Measurements from ENCODE around the gene UPK3B.
A peak's percentile ranks its signal among the peaks of the same experiment; 100 is the strongest.
"Not testable (repeated sequence)": the region's sequence is repeated elsewhere in the genome, so short reads cannot be mapped to it uniquely, and the experiment has no call there.

The UPK3B gene

DNA sequence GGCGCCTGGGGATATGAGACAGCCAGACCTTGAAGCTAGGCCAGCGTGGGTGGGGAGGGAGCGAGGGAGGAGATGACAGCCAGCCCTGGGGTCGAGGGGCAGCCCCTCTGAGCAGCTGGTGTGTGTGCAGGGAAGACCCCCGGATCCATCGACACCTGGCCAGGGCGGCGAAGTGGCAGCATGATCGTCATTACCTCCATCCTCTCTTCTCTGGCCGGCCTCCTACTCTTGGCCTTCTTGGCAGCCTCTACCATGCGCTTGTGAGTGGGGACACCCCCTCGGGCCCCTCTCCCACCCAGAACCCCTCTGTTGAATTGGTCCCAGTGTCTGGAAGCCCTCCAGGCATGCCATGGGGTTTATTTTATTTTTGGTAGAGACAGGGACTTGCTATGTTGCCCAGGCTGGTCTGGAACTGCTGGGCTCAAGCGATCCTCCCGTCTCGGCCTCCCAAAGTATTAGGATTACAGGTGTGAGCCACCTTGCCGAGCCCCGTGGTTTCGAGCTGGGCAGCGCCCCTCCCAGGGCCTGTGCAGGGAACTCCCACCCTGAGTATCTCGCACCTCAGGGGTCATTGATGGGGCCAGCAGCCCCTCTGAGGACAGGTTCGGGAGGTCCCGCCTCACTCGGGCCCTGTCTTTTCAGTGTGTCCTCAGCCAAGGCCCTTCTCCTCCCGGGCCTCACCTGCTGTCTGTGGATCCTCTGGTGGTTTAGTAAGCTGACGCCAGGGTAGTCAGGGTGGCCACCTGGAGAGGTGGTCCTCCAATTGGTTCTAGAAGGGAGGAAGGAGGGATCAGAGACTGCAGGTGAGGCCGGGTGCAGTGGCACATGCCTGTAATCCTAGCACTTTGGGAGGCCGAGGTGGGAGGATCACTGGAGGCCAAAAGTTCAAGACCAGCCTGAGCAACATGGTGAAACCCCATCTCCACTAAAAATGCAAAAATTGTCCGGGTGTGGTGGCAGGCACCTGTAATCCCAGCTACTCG lies 3.8 kb downstream of the UPK3B start:
- DNase-seq = no peak

DNA sequence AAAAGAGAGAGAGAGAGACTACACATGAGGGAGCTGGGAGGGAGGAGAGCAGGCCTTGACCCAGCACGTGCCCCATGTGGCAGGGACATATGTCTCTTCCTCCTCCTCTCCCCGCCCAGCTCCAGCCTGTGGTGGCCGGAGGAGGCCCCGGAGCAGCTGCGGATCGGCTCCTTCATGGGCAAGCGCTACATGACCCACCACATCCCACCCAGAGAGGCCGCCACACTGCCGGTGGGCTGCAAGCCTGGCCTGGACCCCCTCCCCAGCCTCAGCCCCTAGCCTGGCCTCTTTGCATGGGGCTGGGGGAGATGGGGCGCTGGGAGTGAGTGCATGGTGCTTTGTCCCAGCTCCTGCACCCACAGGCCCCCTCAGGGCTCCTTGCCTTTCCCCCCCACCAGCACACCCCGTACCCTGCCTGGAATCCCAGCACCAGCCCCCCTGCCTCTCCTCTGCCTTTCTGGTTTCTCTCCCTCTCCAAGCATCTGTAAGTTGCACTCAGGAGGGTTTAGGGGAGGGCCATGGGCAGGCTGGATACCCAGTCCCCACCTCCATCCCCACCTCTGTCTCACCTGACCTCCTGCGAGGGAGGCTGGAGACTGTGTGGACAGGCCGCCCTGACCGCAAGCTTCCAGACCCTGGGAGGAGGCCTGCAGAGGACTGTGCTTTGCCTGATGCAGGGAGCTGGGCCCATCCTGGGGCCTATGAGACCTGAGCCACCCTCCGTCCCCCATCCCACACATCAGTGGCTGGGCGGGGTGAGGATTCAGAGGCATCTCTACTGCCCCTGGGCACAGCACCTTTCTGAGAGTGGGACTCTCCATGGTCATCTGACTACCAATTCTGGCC lies 4.8 kb downstream of the UPK3B start:
- DNase-seq = no peak

- no peak for DNase-seq
Measured at GRCh38 chr7:76515999-76516443, 5.7 kb downstream of the UPK3B start.

GRCh38 chr7:76516932-76517331 lies 6.6 kb downstream of the UPK3B start:
- DNase-seq = not testable (repeated sequence)

DNA sequence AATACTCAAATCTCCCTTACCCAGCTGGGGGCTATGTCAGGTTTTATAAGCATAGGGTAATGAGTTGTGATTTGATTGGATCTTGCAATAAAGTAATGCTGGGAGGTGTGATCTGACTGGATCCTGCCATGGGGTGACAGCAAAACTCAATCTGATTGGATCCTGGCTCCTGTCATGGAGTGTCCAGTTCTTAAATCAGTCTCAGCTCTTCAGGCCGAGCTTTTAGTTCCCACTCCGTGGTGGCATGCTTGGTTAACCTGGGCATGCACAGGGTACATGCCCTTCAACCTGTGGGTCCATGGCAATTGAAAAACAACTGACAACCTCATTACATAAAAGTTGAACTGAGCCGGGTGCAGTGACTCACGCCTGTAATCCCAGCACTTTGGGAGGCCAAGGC lies 15.8 kb downstream of the UPK3B start:
- not testable (repeated sequence) for DNase-seq

DNA sequence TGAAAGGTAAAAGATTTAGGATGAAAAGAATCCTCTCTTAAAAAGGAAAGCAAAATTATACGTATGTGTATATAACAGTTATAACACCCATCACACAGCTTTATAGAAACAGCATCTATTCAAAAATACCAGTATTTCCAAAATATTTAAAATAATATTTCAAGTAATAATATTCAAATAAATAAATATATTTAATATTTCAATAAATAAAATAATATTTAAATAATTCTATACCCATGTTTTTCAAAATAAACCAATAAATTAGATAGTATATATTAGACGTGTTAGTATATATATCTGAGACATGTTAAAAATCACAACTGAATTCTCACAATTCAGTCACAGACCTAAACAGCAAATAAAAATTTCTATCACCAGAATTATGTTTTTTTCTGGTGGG lies 21.3 kb downstream of the UPK3B start:
- DNase-seq = not testable (repeated sequence)

DNA sequence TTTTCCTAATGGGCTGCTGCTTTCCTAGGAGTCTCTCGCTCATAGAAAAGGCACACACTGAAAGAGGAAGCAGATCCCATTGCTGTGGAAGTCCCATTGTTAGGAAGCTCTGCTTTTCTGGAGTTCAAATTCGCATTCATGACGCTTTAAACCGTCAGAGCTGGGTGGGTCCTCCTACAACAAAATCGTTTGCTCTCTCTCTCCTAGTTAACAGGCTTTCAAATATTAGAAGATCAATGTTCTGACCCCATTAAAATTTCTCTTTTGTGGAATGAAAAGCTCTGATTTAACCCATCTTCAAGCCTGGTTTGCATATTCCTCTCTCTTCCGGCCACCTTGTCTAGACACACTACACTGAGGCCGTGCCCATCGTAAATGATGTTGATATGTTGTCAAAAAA lies 32.8 kb downstream of the UPK3B start, which contains the start of gene SPDYE16:
Gene SPDYE16, minus strand, starts transcription at position 101 of the 400 bp plus-strand sequence. CDS start 1,838 bp downstream, outside the sequence.
- DNase-seq = not testable (repeated sequence)

DNA sequence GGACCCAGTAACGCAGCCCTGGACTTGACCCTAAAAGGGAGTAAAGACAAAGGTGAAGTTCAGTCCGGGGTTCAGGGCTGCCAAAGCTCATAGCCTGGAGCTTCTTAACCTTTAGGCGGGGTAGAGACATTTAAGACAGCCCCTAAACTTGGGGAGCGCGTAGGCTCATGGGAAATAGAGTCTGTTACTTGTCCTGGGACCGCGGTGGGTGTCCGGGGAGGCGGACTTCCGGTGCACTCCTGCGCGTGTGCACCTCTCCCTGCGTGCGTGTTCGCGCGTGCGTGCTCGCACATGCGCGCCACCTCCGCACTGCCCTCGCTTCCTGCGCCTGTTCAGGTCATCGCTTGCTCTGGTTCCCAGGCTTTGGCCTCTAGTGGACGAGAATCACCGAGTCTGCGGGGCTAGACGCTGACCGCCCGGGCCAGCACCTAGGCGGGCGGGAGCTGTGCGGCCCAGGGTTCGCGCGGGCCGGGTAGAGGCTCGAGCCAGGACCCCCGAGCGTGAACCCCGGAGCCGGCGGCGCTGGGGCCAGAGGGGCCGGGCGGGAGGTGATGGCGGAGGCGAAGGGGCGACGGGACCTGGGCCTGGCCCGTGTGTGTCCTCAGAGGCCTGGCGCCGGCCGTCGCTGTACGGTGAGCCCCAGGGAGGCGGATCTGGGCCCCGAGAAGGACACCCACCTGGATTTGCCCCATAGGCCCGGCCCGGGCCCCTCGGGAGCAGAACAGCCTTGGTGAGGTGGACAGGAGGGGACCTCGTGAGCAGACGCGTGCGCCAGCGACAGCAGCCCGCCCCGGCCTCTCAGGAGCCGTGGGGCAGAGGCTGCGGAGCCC lies 38.9 kb downstream of the UPK3B start:
- DNase-seq = peak; percentile 58 to 81

GRCh38 chr7:76549855-76550248 lies 39.5 kb downstream of the UPK3B start:
- DNase-seq = not testable (repeated sequence)

- DNase-seq = not testable (repeated sequence)
Measured at GRCh38 chr7:76551992-76552391, 41.6 kb downstream of the UPK3B start.

- DNase-seq = not testable (repeated sequence)
Measured at GRCh38 chr7:76559685-76560084, 49.3 kb downstream of the UPK3B start.

- not testable (repeated sequence) for DNase-seq
Measured at GRCh38 chr7:76560157-76560556, 49.8 kb downstream of the UPK3B start.

DNA sequence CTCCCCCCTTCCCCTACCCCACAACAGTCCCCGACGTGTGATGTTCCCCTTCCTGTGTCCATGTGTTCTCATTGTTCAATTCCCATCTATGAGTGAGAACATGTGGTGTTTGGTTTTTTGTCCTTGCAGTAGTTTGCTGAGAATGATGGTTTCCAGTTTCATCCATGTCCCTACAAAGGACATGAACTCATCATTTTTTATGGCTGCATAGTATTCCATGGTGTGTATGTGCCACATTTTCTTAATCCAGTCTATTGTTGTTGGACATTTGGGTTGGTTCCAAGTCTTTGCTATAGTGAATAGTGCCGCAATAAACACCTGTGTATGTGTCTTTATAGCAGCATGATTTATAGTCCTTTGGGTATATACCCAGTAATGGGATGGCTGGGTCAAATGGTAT lies 51.0 kb downstream of the UPK3B start:
- DNase-seq = not testable (repeated sequence)

DNA sequence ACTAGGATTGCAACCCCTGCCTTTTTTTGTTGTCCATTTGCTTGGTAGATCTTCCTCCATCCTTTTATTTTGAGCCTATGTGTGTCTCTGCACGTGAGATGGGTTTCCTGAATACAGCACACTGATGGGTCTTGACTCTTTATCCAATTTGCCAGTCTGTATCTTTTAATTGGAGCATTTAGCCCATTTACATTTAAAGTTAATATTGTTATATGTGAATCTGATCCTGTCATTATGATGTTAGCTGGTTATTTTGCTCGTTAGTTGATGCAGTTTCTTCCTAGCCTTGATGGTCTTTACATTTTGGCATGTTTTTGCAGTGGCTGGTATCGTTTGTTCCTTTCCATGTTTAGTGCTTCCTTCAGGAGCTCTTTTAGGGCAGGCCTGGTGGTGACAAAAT lies 54.6 kb downstream of the UPK3B start:
- not testable (repeated sequence) for DNase-seq
